CD14-positive monocyte (primary cell): ENCODE data around the gene CXADR. TPM values are rescaled to one million over a fixed set of nuclear protein-coding genes. Genes with fewer than 3 reads are reported as not detected.

Experiments used
- DNase-seq, 3 donors: peaks; one replicate each; pipeline ENCODE4 v3.0.0-alpha.2; 2011 to 2022
- H2AFZ ChIP-seq: 2 replicates; pipeline ENCODE4 v1.6.0; 2012; ENCODE audit warnings: mild to moderate bottlenecking, low read depth, low read length, inconsistent platforms; ENCODE audit not compliant: insufficient read depth, poor library complexity, severe bottlenecking
- H3K27ac ChIP-seq, 2 donors: 1 replicate in 1 of 2; 2 replicates in 1 of 2; pipeline ENCODE4 v1.5.1; 2012 to 2013; ENCODE audit warnings: low read length in 2 of 2, control low read depth in 1 of 2, inconsistent platforms in 1 of 2, low read depth in 1 of 2, mild to moderate bottlenecking in 1 of 2
- H3K27me3 ChIP-seq, 2 donors: one replicate each; pipeline versions ENCODE4 v1.6.0 to v1.6.1; 2011 to 2013; ENCODE audit warnings: low read length in 2 of 2; ENCODE audit not compliant: control insufficient read depth in 2 of 2, insufficient read depth in 2 of 2
- H3K36me3 ChIP-seq, 2 donors: replicated peaks in 1 of 2; 1 replicate in 1 of 2; 2 replicates in 1 of 2; pipeline versions ENCODE4 v1.5.1 to v1.6.1; 2012 to 2013; ENCODE audit warnings: low read length in 2 of 2, control low read depth in 1 of 2, inconsistent platforms in 1 of 2, mild to moderate bottlenecking in 1 of 2; ENCODE audit not compliant: insufficient read depth in 2 of 2, control insufficient read depth in 1 of 2
- H3K4me1 ChIP-seq, 2 donors: 1 replicate in 1 of 2; 2 replicates in 1 of 2; pipeline versions ENCODE4 v1.5.1 to v1.6.1; 2012 to 2013; ENCODE audit warnings: low read length in 2 of 2, control low read depth in 1 of 2, inconsistent platforms in 1 of 2, mild to moderate bottlenecking in 1 of 2, moderate library complexity in 1 of 2; ENCODE audit not compliant: insufficient read depth in 2 of 2, control insufficient read depth in 1 of 2
- H3K4me2 ChIP-seq: replicated peaks from 2 replicates; pipeline ENCODE3; 2012; ENCODE audit warnings: low read length, moderate library complexity, mild to moderate bottlenecking; ENCODE audit not compliant: poor library complexity, severe bottlenecking; ENCODE audit errors: extremely low read depth
- H3K4me3 ChIP-seq, 3 experiments: fragments of 200-600 bp in 1 of 3; sonication (generic) in 1 of 3; replicated peaks in 1 of 3; 1 replicate in 2 of 3; 2 replicates in 1 of 3; pipeline ENCODE4 v1.5.1; 2011 to 2013; ENCODE audit warnings: low read length in 3 of 3, mild to moderate bottlenecking in 3 of 3, control low read depth in 2 of 3, low read depth in 2 of 3, inconsistent platforms in 1 of 3, moderate library complexity in 1 of 3
- H3K79me2 ChIP-seq: 2 replicates; pipeline ENCODE4 v1.6.0; 2012; ENCODE audit warnings: mild to moderate bottlenecking, control low read depth, inconsistent platforms, low read length, moderate library complexity; ENCODE audit not compliant: insufficient read depth
- H3K9ac ChIP-seq: 2 replicates; pipeline ENCODE4 v1.6.0; 2017; ENCODE audit warnings: low read length, mild to moderate bottlenecking; ENCODE audit not compliant: insufficient read depth, poor library complexity, severe bottlenecking
- H3K9me3 ChIP-seq, 2 donors: replicated peaks in 1 of 2; 1 replicate in 1 of 2; 2 replicates in 1 of 2; pipeline versions ENCODE4 v1.5.1 to v1.6.1; 2012 to 2013; ENCODE audit warnings: low read length in 2 of 2, control low read depth in 1 of 2; ENCODE audit not compliant: control insufficient read depth in 1 of 2, insufficient read depth in 1 of 2
- H4K20me1 ChIP-seq: 2 replicates; pipeline ENCODE4 v1.6.0; 2012; ENCODE audit warnings: mild to moderate bottlenecking, low read length, control low read depth, moderate library complexity; ENCODE audit not compliant: insufficient read depth
- H3K27ac Mint-ChIP-seq, 7 donors: one replicate each; pipeline ENCODE4 v1.8.0; 2020; ENCODE audit warnings: mild to moderate bottlenecking in 7 of 7, mixed read lengths in 7 of 7, moderate library complexity in 6 of 7, inconsistent platforms in 2 of 7
- H3K27me3 Mint-ChIP-seq, 3 donors: one replicate each; pipeline ENCODE4 v1.8.0; 2021 to 2022; ENCODE audit warnings: low read depth in 3 of 3, mild to moderate bottlenecking in 3 of 3, mixed read lengths in 3 of 3, moderate library complexity in 3 of 3, inconsistent platforms in 1 of 3
- H3K36me3 Mint-ChIP-seq, 2 donors: one replicate each; pipeline ENCODE4 v1.8.0; 2020; ENCODE audit warnings: mixed read lengths in 2 of 2, inconsistent platforms in 1 of 2, mild to moderate bottlenecking in 1 of 2
- H3K4me1 Mint-ChIP-seq: one replicate; pipeline ENCODE4 v1.8.0; 2020; ENCODE audit warnings: mild to moderate bottlenecking, mixed read lengths
- H3K4me3 Mint-ChIP-seq, 2 donors: one replicate each; pipeline ENCODE4 v1.8.0; 2020; ENCODE audit warnings: mild to moderate bottlenecking in 2 of 2, mixed read lengths in 2 of 2, moderate library complexity in 1 of 2
- H3K9me3 Mint-ChIP-seq, 7 donors: one replicate each; pipeline ENCODE4 v1.8.0; 2020 to 2022; ENCODE audit warnings: mixed read lengths in 7 of 7, mild to moderate bottlenecking in 6 of 7, moderate library complexity in 6 of 7, inconsistent platforms in 2 of 7
- WGBS: methylation state at CpG from one replicate; pipeline ENCODE4 v1.1.5; 2013; ENCODE audit warnings: missing lambda C conversion rate; ENCODE audit not compliant: insufficient coverage; 5-methylcytosine and 5-hydroxymethylcytosine counted together
- intact Hi-C, 2 donors: fragments of 100-400 bp; cut with micrococcal nuclease; formaldehyde crosslinking; loops; one replicate each; pipeline versions ENCODE4 v1.15.0 to v1.15.1; 2023
- polyA plus RNA-seq, 3 donors: library from polyadenylated mRNA; depleted of rRNA in 1 of 3; unstranded in 2 of 3; stranded (reverse) in 1 of 3; fragments of 300-500 nt in 2 of 3; fragments of >200 nt in 1 of 3; fragmentation: Illumina TruSeq in 2 of 3; gene quantifications; 1 replicate in 2 of 3; 2 replicates in 1 of 3; pipeline ENCODE4 v1.2.3, GENCODE V29; 2012 to 2021
- TF ChIP-seq, protein P1 (sequence below): fragments of 200-600 bp; IDR thresholded peaks from one replicate; pipeline ENCODE4 v1.8.0; 2022; ENCODE audit warnings: antibody characterized with exemption, mild to moderate bottlenecking

The CXADR gene
- polyA plus RNA-seq, 3 donors, result not detected

DNA sequence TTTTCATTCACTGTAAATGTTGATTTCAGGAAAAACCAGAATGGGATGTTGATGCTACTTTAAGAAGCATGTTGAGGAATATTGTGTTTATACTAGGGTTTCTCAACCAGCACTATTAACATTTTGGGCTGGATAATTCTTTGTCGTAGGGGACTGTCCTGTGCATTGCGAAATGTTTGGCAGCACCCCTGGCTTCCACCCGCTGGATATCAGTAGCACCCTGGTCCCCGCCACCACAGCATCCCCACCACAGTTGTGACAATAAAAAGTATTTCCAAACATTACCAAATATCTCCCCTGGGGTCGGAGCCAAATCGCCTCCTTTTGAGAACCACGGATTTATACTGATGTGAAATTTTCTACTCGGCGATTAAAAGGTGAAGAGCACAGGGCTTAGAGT is 57.9 kb downstream of the CXADR start:
- Histone ChIP-seq H3K27ac (no peak overlapping the region), H3K4me1 (no peaks in the 10 kb centered on the region), H3K27me3 (no peaks in the 10 kb centered on the region), H3K4me3 (no peak overlapping the region), H3K4me2 (no peak overlapping the region), H3K79me2 (no peaks in the 10 kb centered on the region), H3K36me3 (no peaks in the 10 kb centered on the region), H2AFZ (no peak overlapping the region), H3K9me3 (no peaks in the 10 kb centered on the region), H3K9ac (no peak overlapping the region), H4K20me1 (no peaks in the 10 kb centered on the region)
- Mint-ChIP-seq H3K27ac (no peak overlapping the region), H3K9me3 (no peaks in the 10 kb centered on the region), H3K27me3 (peaks cover 0 to 5% (median 3%) of the 10 kb centered on the region in 3 donors), H3K4me1 (no peaks in the 10 kb centered on the region), H3K36me3 (no peaks in the 10 kb centered on the region), H3K4me3 (no peak overlapping the region)
- 88% methylated on average over 4 of the region's 9 CpGs for WGBS
- intact Hi-C loops, result no loop called here
- TF ChIP-seq, protein P1, sequence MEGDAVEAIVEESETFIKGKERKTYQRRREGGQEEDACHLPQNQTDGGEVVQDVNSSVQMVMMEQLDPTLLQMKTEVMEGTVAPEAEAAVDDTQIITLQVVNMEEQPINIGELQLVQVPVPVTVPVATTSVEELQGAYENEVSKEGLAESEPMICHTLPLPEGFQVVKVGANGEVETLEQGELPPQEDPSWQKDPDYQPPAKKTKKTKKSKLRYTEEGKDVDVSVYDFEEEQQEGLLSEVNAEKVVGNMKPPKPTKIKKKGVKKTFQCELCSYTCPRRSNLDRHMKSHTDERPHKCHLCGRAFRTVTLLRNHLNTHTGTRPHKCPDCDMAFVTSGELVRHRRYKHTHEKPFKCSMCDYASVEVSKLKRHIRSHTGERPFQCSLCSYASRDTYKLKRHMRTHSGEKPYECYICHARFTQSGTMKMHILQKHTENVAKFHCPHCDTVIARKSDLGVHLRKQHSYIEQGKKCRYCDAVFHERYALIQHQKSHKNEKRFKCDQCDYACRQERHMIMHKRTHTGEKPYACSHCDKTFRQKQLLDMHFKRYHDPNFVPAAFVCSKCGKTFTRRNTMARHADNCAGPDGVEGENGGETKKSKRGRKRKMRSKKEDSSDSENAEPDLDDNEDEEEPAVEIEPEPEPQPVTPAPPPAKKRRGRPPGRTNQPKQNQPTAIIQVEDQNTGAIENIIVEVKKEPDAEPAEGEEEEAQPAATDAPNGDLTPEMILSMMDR, result no peak
- no peak for DNase-seq

DNA sequence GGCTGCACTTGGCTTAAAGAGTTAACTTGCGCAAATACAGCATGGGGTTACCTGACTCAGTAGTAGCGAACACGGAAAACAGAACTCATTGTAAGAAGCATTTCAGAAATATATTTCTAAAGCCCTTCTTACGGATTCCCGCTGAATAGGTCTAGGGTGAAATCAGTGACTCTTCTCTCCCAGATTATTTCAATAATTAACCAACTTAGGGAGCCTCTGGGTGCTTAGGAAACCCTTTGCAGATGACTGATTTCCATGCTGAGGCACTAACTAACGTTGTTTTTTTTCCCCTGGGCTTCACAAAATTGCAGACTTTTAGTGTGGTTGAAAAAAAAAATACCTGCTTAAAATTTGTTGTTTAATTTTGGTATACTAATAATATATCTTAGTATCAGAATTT is 59.6 kb downstream of the CXADR start:
- DNase-seq, result no peak
- Mint-ChIP-seq H3K36me3 (no peaks in the 10 kb centered on the region), H3K27ac (no peak overlapping the region), H3K9me3 (no peaks in the 10 kb centered on the region), H3K4me1 (no peaks in the 10 kb centered on the region), H3K4me3 (no peak overlapping the region), H3K27me3 (peaks cover 0 to 7% (median 5%) of the 10 kb centered on the region in 3 donors)
- H2AFZ ChIP-seq, result no peak overlapping the region
- no peaks in the 10 kb centered on the region for H3K9me3 ChIP-seq
- H3K4me1 ChIP-seq, result no peaks in the 10 kb centered on the region
- TF ChIP-seq, protein P1, result no peak
- no peak overlapping the region for H3K9ac ChIP-seq
- H3K27ac ChIP-seq, result no peak overlapping the region
- H4K20me1 ChIP-seq, result no peaks in the 10 kb centered on the region
- no peaks in the 10 kb centered on the region for H3K36me3 ChIP-seq
- intact Hi-C loops, result no loop called here
- H3K4me2 ChIP-seq, result no peak overlapping the region
- 95% methylated on average over 2 of the region's 6 CpGs for WGBS
- H3K79me2 ChIP-seq, result no peaks in the 10 kb centered on the region
- no peaks in the 10 kb centered on the region for H3K27me3 ChIP-seq
- no peak overlapping the region for H3K4me3 ChIP-seq
